NCI-H748 treated with DMSO at 0.1 percent for 48 hours (cell line): Measurements from ENCODE around the gene CYP4F12.
"Not testable (repeated sequence)": the region's sequence is repeated elsewhere in the genome, so short reads cannot be mapped to it uniquely, and the experiment has no call there.

Experiments
- DNase-seq: peaks from one replicate; lab custom pipeline; 2025; lab: John Stamatoyannopoulos, UW

Gene CYP4F12

DNA sequence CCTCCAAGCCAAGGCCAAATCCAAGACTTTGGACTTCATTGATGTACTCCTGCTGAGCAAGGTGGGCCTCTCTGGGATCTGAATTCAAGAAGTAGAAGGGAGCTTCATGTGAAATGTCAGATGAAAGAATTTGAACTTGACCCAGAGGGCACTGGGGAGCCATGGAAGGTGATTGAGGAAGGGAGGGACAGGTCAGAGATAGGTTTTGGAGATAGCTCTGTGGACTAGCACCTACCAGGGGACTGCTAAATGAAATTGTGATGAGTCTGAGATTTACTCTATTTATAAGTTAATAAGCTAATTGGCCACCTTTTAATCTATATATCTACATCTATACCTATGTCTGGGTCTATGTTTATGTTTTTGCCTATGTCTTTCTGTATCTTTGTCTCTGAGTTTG, 22.8 kb upstream of the CYP4F12 start:
- not testable (repeated sequence) for DNase-seq

- DNase-seq: no peak
Measured at GRCh38 chr19:15651791-15652190, 21.1 kb upstream of the CYP4F12 start.

DNA sequence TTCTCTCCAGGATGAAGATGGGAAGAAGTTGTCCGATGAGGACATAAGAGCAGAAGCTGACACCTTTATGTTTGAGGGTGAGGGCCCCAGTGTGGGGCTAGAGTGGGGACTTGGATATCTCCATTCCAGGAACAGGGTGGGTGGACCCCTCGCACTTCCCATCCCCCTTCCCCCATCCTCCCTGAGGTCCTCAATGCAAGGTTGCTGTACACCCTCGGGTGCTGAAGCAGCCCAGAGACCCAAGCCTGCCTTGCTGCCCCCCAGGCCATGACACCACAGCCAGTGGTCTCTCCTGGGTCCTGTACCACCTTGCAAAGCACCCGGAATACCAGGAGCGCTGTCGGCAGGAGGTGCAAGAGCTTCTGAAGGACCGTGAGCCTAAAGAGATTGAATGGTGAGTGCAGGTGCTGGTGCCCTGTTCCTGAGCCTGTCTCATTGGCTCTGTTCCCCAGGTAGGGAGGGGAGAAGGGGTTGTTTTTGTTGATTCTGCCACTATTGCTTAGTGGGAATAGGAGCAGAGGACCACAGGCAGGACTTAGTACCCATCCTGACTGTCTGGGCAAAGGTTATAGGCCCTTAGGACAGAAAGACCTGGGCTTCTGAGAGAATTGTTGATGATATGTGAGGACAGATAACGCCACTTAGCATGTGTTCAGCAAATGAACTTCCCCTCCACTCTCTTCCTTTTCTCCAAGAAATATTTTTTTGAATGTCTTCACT, 20.2 kb upstream of the CYP4F12 start:
- no peak for DNase-seq

DNA sequence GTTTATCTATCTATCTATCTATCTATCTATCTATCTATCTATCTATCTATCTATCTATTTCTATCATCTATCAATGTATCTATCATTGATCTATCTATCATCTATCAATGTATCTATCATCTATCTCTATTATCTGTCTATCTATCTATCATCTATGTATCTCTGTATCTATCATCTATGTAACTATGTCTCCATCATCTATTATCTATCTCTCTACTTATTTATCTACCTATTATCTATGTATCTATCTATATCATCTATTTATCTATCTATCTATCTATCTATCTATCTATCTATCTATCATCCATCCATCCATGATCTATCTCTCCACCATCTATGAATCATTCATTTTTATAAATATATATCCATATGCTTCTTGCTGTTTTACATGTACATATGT, 16.4 kb upstream of the CYP4F12 start:
- DNase-seq: no peak

DNA sequence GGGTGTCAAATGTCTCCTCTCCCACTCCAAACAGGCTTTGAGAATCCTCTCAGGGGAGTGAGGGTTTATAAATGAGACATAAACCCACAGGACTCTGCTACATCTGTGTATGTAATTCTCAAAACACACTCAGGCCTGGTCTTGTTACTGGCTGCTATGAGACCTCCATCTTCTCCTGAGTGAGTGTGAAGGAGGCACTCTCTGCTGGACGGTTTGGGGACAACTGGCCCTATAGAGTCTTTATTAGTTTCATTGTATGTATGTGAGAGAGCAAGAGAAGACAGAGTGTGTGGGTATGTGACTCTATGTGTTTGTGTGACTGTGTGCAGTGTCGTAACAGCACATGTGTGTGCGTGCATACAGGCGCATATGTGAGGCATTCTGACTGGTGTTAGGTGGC, 9.6 kb upstream of the CYP4F12 start:
- DNase-seq: no peak

GRCh38 chr19:15666186-15666585, 6.7 kb upstream of the CYP4F12 start:
- no peak for DNase-seq

DNA sequence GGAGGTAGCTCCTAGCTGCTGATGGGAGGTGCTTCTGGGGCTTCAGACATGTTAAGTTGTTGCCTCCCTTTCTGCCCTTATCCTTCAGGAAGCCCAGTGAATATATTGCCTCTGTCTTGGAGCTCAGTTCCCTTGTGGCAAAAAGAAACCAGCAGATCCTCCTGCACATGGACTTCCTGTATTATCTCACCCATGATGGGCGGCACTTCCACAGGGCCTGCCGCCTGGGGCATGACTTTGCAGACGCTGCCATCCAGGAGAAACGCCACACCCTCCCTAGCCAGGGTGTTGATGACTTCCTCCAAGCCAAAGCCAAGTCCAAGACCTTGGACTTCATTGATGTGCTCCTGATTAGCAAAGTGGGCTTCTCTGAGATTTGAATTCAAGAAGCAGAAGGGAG, 6.0 kb upstream of the CYP4F12 start:
- no peak for DNase-seq

DNA sequence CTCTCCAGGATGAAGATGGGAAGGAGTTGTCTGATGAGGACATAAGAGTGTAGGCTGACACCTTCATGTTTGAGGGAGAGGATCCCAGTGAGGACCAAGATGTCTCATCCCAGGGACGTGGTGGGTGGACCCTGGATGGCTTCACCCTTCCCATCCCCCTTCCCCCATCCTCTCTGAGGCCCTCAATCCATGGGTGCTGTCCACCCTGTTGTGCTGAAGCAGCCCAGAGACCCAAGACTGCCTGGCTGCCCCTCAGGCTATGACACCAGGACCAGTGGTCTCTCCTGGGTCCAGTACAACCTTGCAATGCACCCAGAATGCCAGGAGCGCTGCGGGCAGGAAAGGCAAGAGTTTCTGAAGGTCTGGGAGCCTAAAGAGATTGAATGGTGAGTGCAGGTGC, 3.4 kb upstream of the CYP4F12 start:
- DNase-seq: no peak

DNA sequence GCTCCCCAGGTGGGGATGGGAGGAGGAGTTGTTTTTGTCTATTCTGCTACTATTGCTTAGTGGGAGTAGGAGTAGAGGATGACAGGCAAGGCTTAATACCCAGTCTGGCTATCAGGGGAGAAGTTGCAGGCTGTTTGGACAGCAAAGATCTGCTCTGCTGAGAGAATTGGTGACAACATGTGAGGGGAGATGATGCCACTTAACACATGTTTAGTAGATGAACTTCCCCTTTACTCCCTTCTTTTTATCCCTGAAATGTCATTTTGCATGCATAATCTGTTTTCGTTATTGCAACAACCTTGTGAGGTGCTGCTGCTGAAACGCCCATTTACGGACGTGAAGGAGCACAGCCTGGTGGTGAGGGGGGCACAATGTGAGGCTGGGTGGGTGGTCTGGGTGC, 3.0 kb upstream of the CYP4F12 start:
- DNase-seq: no peak

DNA sequence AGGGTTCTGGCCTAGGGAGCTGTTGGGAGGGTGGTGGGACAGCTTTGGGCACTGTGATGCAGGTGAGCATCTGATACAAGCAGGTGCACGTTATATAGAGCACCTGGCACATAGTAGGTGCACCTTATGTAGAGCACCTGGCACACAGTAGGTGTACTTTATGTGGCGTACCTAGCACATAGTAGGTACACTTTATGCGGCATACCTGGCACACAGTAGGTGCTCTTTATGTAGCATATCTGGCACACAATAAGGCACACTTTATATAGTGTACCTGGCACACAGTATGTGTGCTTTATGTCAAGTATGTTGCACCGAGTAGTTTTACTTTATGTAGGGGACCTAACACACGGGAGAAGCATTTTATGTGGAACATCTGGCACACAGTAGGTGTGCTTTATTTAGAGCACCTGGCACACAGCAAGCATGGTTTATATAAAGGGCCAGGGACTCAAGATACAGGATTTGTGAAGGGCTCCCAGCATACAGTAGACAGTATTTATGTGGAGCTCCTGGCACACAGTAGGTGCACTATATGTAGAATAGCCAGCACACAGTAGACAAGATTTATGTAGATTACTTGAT, 1.6 kb upstream of the CYP4F12 start:
- no peak for DNase-seq

GRCh38 chr19:15671891-15672579, 852 bp upstream of the CYP4F12 start:
- DNase-seq: no peak

DNA sequence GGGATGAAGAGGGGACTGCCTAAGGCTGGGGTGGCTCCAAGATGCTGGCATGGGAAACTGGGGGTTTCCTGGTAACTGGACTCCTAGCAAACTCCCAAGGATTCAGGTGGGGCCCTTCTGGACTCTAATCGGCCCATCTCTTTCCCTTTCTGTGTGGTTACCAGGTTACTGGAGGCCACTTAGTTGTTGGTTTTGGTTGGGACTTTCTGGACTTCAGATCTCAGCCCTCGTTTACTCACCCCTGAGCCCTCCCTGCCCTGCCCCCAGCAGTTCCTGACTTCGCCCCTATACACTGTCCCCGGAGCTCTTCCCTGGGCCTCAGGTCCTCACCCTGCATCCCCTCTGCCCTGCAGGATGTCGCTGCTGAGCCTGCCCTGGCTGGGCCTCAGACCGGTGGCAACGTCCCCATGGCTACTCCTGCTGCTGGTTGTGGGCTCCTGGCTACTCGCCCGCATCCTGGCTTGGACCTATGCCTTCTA, 328 bp downstream of the CYP4F12 start:
- no peak for DNase-seq

GRCh38 chr19:15675560-15675959, 2.7 kb downstream of the CYP4F12 start:
- DNase-seq: no peak

DNA sequence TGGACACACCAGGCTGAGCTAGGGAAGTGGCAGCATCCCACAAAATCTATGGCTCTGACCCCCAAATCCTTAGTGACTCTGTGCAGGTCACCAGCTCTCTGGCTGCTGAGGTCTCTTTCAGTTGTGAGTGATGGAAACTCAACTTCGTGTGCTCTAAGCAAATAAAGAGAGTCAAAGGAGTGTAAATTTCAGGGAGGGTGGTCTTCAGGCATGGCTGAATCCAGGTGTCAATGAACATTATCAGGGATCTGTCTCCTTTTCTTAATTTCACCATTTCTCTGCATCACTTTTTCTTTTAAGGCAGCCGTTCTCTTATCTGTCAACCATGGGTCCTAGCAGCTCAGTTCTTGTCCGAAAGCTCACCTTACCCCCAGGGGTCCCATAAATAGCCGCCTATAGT, 6.2 kb downstream of the CYP4F12 start:
- DNase-seq: no peak

- DNase-seq: not testable (repeated sequence)
Measured at GRCh38 chr19:15679865-15680264, 7.0 kb downstream of the CYP4F12 start.

- DNase-seq: no peak
Measured at GRCh38 chr19:15680478-15681322, 7.8 kb downstream of the CYP4F12 start.

DNA sequence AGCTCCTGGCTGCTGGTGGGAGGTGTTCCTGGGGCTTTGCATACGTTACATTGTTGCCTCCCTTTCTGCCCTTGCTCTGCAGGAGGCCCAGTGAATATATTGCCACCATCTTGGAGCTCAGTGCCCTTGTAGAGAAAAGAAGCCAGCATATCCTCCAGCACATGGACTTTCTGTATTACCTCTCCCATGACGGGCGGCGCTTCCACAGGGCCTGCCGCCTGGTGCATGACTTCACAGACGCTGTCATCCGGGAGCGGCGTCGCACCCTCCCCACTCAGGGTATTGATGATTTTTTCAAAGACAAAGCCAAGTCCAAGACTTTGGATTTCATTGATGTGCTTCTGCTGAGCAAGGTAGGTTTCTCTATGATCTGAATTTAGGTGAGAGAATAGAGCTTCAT, 10.5 kb downstream of the CYP4F12 start:
- DNase-seq: no peak

- DNase-seq: no peak
Measured at GRCh38 chr19:15684828-15685227, 11.9 kb downstream of the CYP4F12 start.

DNA sequence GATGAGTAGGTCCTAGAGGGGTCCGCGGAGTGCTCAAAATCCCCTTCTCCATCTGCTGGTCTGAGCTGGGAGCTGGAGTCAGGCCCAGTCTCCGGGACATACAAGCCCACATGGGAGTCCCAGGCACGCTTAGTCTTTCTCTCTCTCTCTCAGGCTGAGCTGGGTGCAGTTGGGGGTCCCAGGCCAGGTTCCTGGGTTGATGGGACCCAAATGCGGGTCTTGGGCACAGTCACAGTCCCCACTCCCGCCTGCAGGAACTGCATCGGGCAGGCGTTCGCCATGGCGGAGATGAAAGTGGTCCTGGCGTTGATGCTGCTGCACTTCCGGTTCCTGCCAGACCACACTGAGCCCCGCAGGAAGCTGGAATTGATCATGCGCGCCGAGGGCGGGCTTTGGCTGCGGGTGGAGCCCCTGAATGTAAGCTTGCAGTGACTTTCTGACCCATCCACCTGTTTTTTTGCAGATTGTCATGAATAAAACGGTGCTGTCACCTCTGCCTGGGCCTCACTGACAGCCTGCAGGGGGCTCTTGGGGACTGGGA, 23.8 kb downstream of the CYP4F12 start:
- DNase-seq: no peak

GRCh38 chr19:15701757-15702533, 29.1 kb downstream of the CYP4F12 start:
- DNase-seq: no peak

GRCh38 chr19:15702534-15702930, 29.6 kb downstream of the CYP4F12 start:
- DNase-seq: peak; percentile 27
